CD8-positive, alpha-beta memory T cell (primary cell): ENCODE results near the gene PTGS2. TPM values are rescaled to one million over a fixed set of nuclear protein-coding genes. Genes with fewer than 3 reads are reported as not detected.

Experiments
- CTCF ChIA-PET: fragments of 350-600 bp; sonication (Branson Sonifier 250); formaldehyde crosslinking; loops from one replicate; lab custom pipeline; 2021; ENCODE audit warnings: antibody characterized with exemption; lab: Charles Lee
- POLR2A ChIA-PET: fragments of 350-600 bp; sonication (Branson Sonifier 250); formaldehyde crosslinking; loops from one replicate; lab custom pipeline; 2021; ENCODE audit warnings: antibody characterized with exemption; lab: Charles Lee
- DNase-seq, 5 donors: peaks; one replicate each; pipeline versions ENCODE4 v3.0.0 to v3.0.0-alpha.2; 2020 to 2022; ENCODE audit warnings: mixed read lengths in 1 of 5
- H3K27ac ChIP-seq: one replicate; pipeline ENCODE4 v1.7.0; 2013; ENCODE audit warnings: low read depth, mild to moderate bottlenecking, low read length, moderate library complexity
- H3K27me3 ChIP-seq: 2 replicates; pipeline ENCODE4 v1.7.0; 2013; ENCODE audit warnings: low read length, mild to moderate bottlenecking; ENCODE audit not compliant: insufficient read depth, poor library complexity, severe bottlenecking
- H3K36me3 ChIP-seq: 2 replicates; pipeline ENCODE4 v1.7.0; 2013; ENCODE audit warnings: mild to moderate bottlenecking, low read length, moderate library complexity; ENCODE audit not compliant: insufficient read depth
- H3K4me1 ChIP-seq: 2 replicates; pipeline ENCODE4 v1.7.0; 2013; ENCODE audit warnings: mild to moderate bottlenecking, low read length, moderate library complexity; ENCODE audit not compliant: insufficient read depth
- H3K4me3 ChIP-seq: 2 replicates; pipeline ENCODE4 v1.7.0; 2013; ENCODE audit warnings: mild to moderate bottlenecking, low read length
- H3K9me3 ChIP-seq: 2 replicates; pipeline ENCODE4 v1.7.0; 2013; ENCODE audit warnings: mild to moderate bottlenecking, low read length
- H3K27ac Mint-ChIP-seq, 8 donors: one replicate each; pipeline ENCODE4 v1.8.0; 2020 to 2021; ENCODE audit warnings: mixed read lengths in 8 of 8, mild to moderate bottlenecking in 6 of 8, inconsistent platforms in 3 of 8, moderate library complexity in 3 of 8
- H3K27me3 Mint-ChIP-seq, 2 donors: one replicate each; pipeline ENCODE4 v1.8.0; 2020 to 2021; ENCODE audit warnings: mixed read lengths in 2 of 2, mild to moderate bottlenecking in 1 of 2, moderate library complexity in 1 of 2
- H3K36me3 Mint-ChIP-seq, 3 donors: one replicate each; pipeline ENCODE4 v1.8.0; 2020 to 2021; ENCODE audit warnings: mixed read lengths in 3 of 3, inconsistent platforms in 1 of 3, mild to moderate bottlenecking in 1 of 3
- H3K4me1 Mint-ChIP-seq, 3 donors: one replicate each; pipeline ENCODE4 v1.8.0; 2020 to 2021; ENCODE audit warnings: mixed read lengths in 3 of 3, inconsistent platforms in 1 of 3, mild to moderate bottlenecking in 1 of 3
- H3K4me3 Mint-ChIP-seq, 7 donors: one replicate each; pipeline ENCODE4 v1.8.0; 2020 to 2021; ENCODE audit warnings: mixed read lengths in 7 of 7, mild to moderate bottlenecking in 6 of 7, moderate library complexity in 4 of 7, inconsistent platforms in 2 of 7
- H3K9me3 Mint-ChIP-seq, 5 donors: one replicate each; pipeline ENCODE4 v1.8.0; 2020 to 2022; ENCODE audit warnings: mixed read lengths in 5 of 5, mild to moderate bottlenecking in 3 of 5, moderate library complexity in 2 of 5, inconsistent platforms in 1 of 5
- polyA plus RNA-seq: library from polyadenylated mRNA; unstranded; fragments of 300-500 nt; fragmentation: Illumina TruSeq; gene quantifications from one replicate; pipeline ENCODE4 v1.2.3, GENCODE V29; 2021
- total RNA-seq, 2 experiments: library from RNA; stranded (reverse); gene quantifications; one replicate each; pipeline ENCODE4 v1.2.3, GENCODE V29; 2021

Gene PTGS2
- total and polyA plus RNA-seq, 3 experiments from 2014 or later, result 3.1 to 3.7 TPM; not detected in 1

DNA sequence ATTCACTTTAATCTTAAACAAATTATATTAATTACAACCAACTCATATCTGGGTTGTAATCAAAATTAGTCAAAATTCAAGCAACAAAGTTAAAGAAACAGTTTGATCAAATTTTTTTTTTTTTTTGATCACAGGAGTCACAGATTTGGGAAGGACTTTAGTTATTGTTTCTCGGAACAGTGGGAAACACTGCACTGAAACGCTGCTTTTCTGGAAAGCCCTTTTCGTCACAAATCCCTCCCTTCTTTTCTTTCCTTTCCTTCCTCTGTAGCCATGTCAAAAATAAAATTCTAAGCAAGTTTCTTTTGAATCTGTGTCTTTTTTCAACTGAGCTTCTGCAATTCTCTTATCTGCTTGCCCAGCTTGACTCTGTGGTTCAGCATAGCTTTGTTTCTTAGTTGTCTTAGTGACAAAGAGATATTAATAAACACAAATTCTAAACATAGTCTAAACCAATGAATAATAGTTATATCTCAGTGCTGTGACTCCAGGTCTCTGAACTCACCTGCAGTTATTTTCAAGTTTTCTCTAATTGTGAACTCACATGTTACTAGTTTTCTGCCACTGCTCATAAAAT is 53.8 kb downstream of the PTGS2 start:
- H3K27me3 Mint-ChIP-seq, result peaks cover 0 to 4% of the 10 kb centered on the region in 2 donors
- no peak overlapping the region for H3K4me3 Mint-ChIP-seq
- CTCF ChIA-PET, result no interaction called here
- no peak for DNase-seq
- H3K4me3 ChIP-seq, result no peak overlapping the region
- H3K27me3 ChIP-seq, result no peaks in the 10 kb centered on the region
- H3K36me3 ChIP-seq, result no peaks in the 10 kb centered on the region
- H3K27ac Mint-ChIP-seq, result no peak overlapping the region
- H3K9me3 ChIP-seq, result no peaks in the 10 kb centered on the region
- H3K4me1 Mint-ChIP-seq, result peaks cover 0 to 3% (median under 1%) of the 10 kb centered on the region in 3 donors
- H3K4me1 ChIP-seq, result no peaks in the 10 kb centered on the region
- no peak overlapping the region for H3K27ac ChIP-seq
- H3K9me3 Mint-ChIP-seq, result no peaks in the 10 kb centered on the region
- no peaks in the 10 kb centered on the region for H3K36me3 Mint-ChIP-seq
- POLR2A ChIA-PET, result no interaction called here

GRCh38 chr1:186623551-186623950 is 56.7 kb downstream of the PTGS2 start:
- H3K9me3 Mint-ChIP-seq, result no peaks in the 10 kb centered on the region
- peaks cover 0 to 4% of the 10 kb centered on the region in 2 donors for H3K27me3 Mint-ChIP-seq
- no peaks in the 10 kb centered on the region for H3K36me3 Mint-ChIP-seq
- POLR2A ChIA-PET, result no interaction called here
- no peaks in the 10 kb centered on the region for H3K9me3 ChIP-seq
- no peaks in the 10 kb centered on the region for H3K27me3 ChIP-seq
- no peak overlapping the region for H3K4me3 ChIP-seq
- CTCF ChIA-PET, result no interaction called here
- peaks cover 14 to 26% (median 17%) of the 10 kb centered on the region in 3 donors for H3K4me1 Mint-ChIP-seq
- H3K4me3 Mint-ChIP-seq, result no peak overlapping the region
- DNase-seq, result no peak
- peaks cover 5% of the 10 kb centered on the region for H3K4me1 ChIP-seq
- no peak overlapping the region for H3K27ac Mint-ChIP-seq
- no peaks in the 10 kb centered on the region for H3K36me3 ChIP-seq
- no peak overlapping the region for H3K27ac ChIP-seq

Other genes starting within 250 kb of the PTGS2 start
- gene PDC, start 219.3 kb downstream of the PTGS2 start, total RNA-seq, result not detected
- gene PDC, start 219.3 kb downstream of the PTGS2 start, polyA plus RNA-seq, result not detected
- gene PLA2G4A, start 148.5 kb upstream of the PTGS2 start, total RNA-seq, result 1 to 10 TPM; 1.1 to 1.5 TPM
- not detected for gene PLA2G4A, start 148.5 kb upstream of the PTGS2 start, polyA plus RNA-seq